H1 (cell line): ENCODE data around the gene ANAPC15. TPM values are rescaled to one million over a fixed set of nuclear protein-coding genes. Genes with fewer than 3 reads are reported as not detected.

Experiments used
- HDAC2 ChIP-seq, 2 experiments: fragments of 300-600 bp in 1 of 2; sonication (generic) in 1 of 2; IDR thresholded peaks; 2 replicates each; pipeline ENCODE4 v1.6.1; 2011 to 2012; ENCODE audit warnings: low read depth in 2 of 2, low read length in 2 of 2, mild to moderate bottlenecking in 2 of 2, moderate library complexity in 2 of 2, borderline replicate concordance in 1 of 2, inconsistent platforms in 1 of 2
- KDM4A ChIP-seq: IDR thresholded peaks from one replicate; pipeline ENCODE4 v1.7.1; 2012; ENCODE audit warnings: low read depth, mild to moderate bottlenecking, moderate library complexity, low read length, inconsistent platforms; ENCODE audit not compliant: severe bottlenecking
- RBBP5 ChIP-seq: IDR thresholded peaks from 2 replicates; pipeline ENCODE4 v1.7.1; 2012; ENCODE audit warnings: low read depth, mild to moderate bottlenecking, inconsistent platforms, low read length, moderate library complexity, borderline replicate concordance
- SP1 ChIP-seq: IDR thresholded peaks from 2 replicates; pipeline ENCODE4 v1.6.1; 2011; ENCODE audit warnings: low read depth, low read length
- SRF ChIP-seq: IDR thresholded peaks from 2 replicates; pipeline ENCODE4 v1.6.1; 2011; ENCODE audit warnings: mild to moderate bottlenecking, low read depth, low read length, moderate library complexity
- TBP ChIP-seq: IDR thresholded peaks from 2 replicates; pipeline ENCODE4 v1.6.1; 2011; ENCODE audit warnings: low read depth, low read length, improper control_type of control experiment
- polyA plus RNA-seq, 7 experiments: library from polyadenylated mRNA; depleted of rRNA in 3 of 7; stranded (reverse) in 5 of 7; unstranded in 2 of 7; fragments of >200 nt in 5 of 7; fragments of 200-250 nt in 2 of 7; gene quantifications; 1 replicate in 5 of 7; 2 replicates in 1 of 7; 4 replicates in 1 of 7; pipeline versions ENCODE4 v1.2.1 to v1.2.3, GENCODE V29; 2011 to 2013; ENCODE audit warnings: missing spikeins in 2 of 7, mixed read lengths in 2 of 7
- total RNA-seq: library from RNA; stranded (reverse); fragmentation: NEBNext Ultra II Directional; extraction: Animal tissue kit (Norgen Biotek cat#: 25700); gene quantifications from 2 replicates; pipeline ENCODE4 v1.2.1, GENCODE V29; 2021
- TF ChIP-seq, protein P1 (sequence below): fragments of 300-600 bp; sonication (generic); IDR thresholded peaks from 2 replicates; pipeline ENCODE4 v1.7.1; 2012; ENCODE audit warnings: low read length, moderate library complexity, mild to moderate bottlenecking, inconsistent platforms; ENCODE audit not compliant: insufficient replicate concordance
- TF ChIP-seq, protein P2 (sequence below): IDR thresholded peaks from 2 replicates; pipeline ENCODE4 v1.6.1; 2011; ENCODE audit warnings: low read length, improper control_type of control experiment

ANAPC15 gene
- total and polyA plus RNA-seq, 2 of the 8 experiments (the other 6 are each of a cell fraction or from before 2014, with no cell fraction given) = 66.2 to 74.9 TPM

DNA sequence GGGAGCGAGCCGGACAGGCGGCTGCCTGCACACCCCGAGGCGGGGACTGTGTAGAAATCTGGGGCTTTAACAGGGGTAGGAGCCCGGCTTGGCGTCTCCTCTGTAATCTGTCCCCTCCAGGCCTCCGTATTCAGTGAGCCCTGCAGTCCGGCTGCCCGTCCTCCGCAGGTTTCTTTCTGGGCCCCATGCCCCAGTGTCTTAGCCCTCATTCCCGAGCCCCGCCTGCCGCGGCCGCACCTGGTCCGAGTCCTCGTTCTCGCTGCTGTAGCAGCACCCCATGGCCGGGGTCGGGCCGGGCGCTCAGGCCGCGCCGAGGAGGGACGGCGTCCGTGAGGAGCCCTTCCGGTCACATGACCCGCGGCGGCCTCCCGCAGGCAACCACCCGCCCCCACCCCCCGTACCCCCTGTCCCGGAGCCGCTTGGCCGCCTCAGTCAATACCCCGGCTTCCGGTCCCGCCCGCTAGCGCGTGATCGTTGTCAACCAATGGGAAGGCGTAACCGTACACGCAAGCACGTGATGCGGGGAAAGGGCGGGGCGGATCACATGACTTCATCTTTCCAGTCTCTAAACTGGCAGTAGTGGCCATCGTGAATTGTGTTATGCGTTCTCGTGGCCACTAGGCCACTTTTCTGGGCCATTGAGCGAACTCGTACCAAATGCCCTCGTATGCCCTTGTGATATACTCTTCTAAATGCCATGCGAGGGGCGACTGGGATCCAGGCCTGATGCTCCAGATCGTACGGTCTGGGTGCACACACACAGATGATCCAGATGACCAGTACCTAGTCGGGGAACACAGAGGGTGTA, 9.3 kb downstream of the ANAPC15 start, which contains the start of gene LAMTOR1 (continued):
- TF ChIP-seq, protein P1, sequence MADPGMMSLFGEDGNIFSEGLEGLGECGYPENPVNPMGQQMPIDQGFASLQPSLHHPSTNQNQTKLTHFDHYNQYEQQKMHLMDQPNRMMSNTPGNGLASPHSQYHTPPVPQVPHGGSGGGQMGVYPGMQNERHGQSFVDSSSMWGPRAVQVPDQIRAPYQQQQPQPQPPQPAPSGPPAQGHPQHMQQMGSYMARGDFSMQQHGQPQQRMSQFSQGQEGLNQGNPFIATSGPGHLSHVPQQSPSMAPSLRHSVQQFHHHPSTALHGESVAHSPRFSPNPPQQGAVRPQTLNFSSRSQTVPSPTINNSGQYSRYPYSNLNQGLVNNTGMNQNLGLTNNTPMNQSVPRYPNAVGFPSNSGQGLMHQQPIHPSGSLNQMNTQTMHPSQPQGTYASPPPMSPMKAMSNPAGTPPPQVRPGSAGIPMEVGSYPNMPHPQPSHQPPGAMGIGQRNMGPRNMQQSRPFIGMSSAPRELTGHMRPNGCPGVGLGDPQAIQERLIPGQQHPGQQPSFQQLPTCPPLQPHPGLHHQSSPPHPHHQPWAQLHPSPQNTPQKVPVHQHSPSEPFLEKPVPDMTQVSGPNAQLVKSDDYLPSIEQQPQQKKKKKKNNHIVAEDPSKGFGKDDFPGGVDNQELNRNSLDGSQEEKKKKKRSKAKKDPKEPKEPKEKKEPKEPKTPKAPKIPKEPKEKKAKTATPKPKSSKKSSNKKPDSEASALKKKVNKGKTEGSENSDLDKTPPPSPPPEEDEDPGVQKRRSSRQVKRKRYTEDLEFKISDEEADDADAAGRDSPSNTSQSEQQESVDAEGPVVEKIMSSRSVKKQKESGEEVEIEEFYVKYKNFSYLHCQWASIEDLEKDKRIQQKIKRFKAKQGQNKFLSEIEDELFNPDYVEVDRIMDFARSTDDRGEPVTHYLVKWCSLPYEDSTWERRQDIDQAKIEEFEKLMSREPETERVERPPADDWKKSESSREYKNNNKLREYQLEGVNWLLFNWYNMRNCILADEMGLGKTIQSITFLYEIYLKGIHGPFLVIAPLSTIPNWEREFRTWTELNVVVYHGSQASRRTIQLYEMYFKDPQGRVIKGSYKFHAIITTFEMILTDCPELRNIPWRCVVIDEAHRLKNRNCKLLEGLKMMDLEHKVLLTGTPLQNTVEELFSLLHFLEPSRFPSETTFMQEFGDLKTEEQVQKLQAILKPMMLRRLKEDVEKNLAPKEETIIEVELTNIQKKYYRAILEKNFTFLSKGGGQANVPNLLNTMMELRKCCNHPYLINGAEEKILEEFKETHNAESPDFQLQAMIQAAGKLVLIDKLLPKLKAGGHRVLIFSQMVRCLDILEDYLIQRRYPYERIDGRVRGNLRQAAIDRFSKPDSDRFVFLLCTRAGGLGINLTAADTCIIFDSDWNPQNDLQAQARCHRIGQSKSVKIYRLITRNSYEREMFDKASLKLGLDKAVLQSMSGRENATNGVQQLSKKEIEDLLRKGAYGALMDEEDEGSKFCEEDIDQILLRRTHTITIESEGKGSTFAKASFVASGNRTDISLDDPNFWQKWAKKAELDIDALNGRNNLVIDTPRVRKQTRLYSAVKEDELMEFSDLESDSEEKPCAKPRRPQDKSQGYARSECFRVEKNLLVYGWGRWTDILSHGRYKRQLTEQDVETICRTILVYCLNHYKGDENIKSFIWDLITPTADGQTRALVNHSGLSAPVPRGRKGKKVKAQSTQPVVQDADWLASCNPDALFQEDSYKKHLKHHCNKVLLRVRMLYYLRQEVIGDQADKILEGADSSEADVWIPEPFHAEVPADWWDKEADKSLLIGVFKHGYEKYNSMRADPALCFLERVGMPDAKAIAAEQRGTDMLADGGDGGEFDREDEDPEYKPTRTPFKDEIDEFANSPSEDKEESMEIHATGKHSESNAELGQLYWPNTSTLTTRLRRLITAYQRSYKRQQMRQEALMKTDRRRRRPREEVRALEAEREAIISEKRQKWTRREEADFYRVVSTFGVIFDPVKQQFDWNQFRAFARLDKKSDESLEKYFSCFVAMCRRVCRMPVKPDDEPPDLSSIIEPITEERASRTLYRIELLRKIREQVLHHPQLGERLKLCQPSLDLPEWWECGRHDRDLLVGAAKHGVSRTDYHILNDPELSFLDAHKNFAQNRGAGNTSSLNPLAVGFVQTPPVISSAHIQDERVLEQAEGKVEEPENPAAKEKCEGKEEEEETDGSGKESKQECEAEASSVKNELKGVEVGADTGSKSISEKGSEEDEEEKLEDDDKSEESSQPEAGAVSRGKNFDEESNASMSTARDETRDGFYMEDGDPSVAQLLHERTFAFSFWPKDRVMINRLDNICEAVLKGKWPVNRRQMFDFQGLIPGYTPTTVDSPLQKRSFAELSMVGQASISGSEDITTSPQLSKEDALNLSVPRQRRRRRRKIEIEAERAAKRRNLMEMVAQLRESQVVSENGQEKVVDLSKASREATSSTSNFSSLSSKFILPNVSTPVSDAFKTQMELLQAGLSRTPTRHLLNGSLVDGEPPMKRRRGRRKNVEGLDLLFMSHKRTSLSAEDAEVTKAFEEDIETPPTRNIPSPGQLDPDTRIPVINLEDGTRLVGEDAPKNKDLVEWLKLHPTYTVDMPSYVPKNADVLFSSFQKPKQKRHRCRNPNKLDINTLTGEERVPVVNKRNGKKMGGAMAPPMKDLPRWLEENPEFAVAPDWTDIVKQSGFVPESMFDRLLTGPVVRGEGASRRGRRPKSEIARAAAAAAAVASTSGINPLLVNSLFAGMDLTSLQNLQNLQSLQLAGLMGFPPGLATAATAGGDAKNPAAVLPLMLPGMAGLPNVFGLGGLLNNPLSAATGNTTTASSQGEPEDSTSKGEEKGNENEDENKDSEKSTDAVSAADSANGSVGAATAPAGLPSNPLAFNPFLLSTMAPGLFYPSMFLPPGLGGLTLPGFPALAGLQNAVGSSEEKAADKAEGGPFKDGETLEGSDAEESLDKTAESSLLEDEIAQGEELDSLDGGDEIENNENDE = no peak
- TF ChIP-seq, protein P2, sequence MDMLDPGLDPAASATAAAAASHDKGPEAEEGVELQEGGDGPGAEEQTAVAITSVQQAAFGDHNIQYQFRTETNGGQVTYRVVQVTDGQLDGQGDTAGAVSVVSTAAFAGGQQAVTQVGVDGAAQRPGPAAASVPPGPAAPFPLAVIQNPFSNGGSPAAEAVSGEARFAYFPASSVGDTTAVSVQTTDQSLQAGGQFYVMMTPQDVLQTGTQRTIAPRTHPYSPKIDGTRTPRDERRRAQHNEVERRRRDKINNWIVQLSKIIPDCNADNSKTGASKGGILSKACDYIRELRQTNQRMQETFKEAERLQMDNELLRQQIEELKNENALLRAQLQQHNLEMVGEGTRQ = peak; percentile 99
- 0 out of 2 replicates have a peak, but pooled peaks have one; percentile 15 for TF ChIP-seq SRF
- peak; percentile 16; the same call in 1 of the 2 replicates for TF ChIP-seq RBBP5
- peak in 1 of 2 experiments; percentile 46; a peak in 1 of 4 replicates for TF ChIP-seq HDAC2 (IDR thresholded peaks at IDR 0.05; ENCODE audit: borderline replicate concordance in 1 of 2, low read depth in 2 of 2, low read length in 2 of 2)
- TF ChIP-seq SP1 = peak; percentile 27; the same call in 1 of the 2 replicates
- peak; percentile 66 for TF ChIP-seq TBP
- TF ChIP-seq KDM4A = peak; percentile 28
